GM19043 (cell line): Measurements from ENCODE around the gene MCU.

Source experiments
- ATAC-seq: cut with Tn5 transposase; IDR thresholded peaks from one replicate; pipeline ENCODE4 v1.9.1; 2021; ENCODE audit warnings: low read depth; ENCODE audit not compliant: unreplicated experiment

MCU gene

GRCh38 chr10:72830625-72831024, 138.7 kb downstream of the MCU start:
- no peak for ATAC-seq

GRCh38 chr10:72831696-72832409, 139.9 kb downstream of the MCU start:
- no peak for ATAC-seq

- no peak for ATAC-seq
Measured at GRCh38 chr10:72832701-72833100, 140.8 kb downstream of the MCU start.

- no peak for ATAC-seq
Measured at GRCh38 chr10:72834183-72834825, 142.4 kb downstream of the MCU start.

- no peak for ATAC-seq
Measured at GRCh38 chr10:72840319-72840718, 148.4 kb downstream of the MCU start.

GRCh38 chr10:72841487-72841886, 149.5 kb downstream of the MCU start:
- ATAC-seq, result no peak

GRCh38 chr10:72842164-72842563, 150.2 kb downstream of the MCU start:
- ATAC-seq, result no peak

GRCh38 chr10:72846238-72846637, 154.3 kb downstream of the MCU start:
- no peak for ATAC-seq

- ATAC-seq, result no peak
Measured at GRCh38 chr10:72847681-72848080, 155.7 kb downstream of the MCU start.

- no peak for ATAC-seq
Measured at GRCh38 chr10:72850861-72851260, 158.9 kb downstream of the MCU start.

- no peak for ATAC-seq
Measured at GRCh38 chr10:72851509-72851908, 159.6 kb downstream of the MCU start.

- no peak for ATAC-seq
Measured at GRCh38 chr10:72852508-72852907, 160.6 kb downstream of the MCU start.

- ATAC-seq, result no peak
Measured at GRCh38 chr10:72855129-72855528, 163.2 kb downstream of the MCU start.

- ATAC-seq, result no peak
Measured at GRCh38 chr10:72855790-72856189, 163.8 kb downstream of the MCU start.

GRCh38 chr10:72858067-72858466, 166.1 kb downstream of the MCU start:
- no peak for ATAC-seq

GRCh38 chr10:72862957-72863356, 171.0 kb downstream of the MCU start:
- no peak for ATAC-seq

- no peak for ATAC-seq
Measured at GRCh38 chr10:72875250-72876055, 183.5 kb downstream of the MCU start.

- no peak for ATAC-seq
Measured at GRCh38 chr10:72879245-72879644, 187.3 kb downstream of the MCU start.

GRCh38 chr10:72881291-72881690, 189.3 kb downstream of the MCU start:
- no peak for ATAC-seq

GRCh38 chr10:72883861-72884260, 191.9 kb downstream of the MCU start:
- no peak for ATAC-seq

GRCh38 chr10:72885953-72886352, 194.0 kb downstream of the MCU start:
- ATAC-seq, result no peak

- no peak for ATAC-seq
Measured at GRCh38 chr10:72886621-72887020, 194.7 kb downstream of the MCU start.
